IPS-15b (cell line): ENCODE measurements around the gene FNDC1.

Experiments
- H3K27me3 ChIP-seq: one replicate; pipeline ENCODE4 v1.6.1; 2013; ENCODE audit warnings: low read length; ENCODE audit not compliant: control insufficient read depth, insufficient read depth
- H3K36me3 ChIP-seq: one replicate; pipeline ENCODE4 v1.6.1; 2013; ENCODE audit warnings: low read length; ENCODE audit not compliant: control insufficient read depth, insufficient read depth
- H3K4me1 ChIP-seq: one replicate; pipeline ENCODE4 v1.6.1; 2013; ENCODE audit warnings: mild to moderate bottlenecking, low read length; ENCODE audit not compliant: control insufficient read depth, insufficient read depth
- H3K4me3 ChIP-seq: one replicate; pipeline ENCODE4 v1.5.1; 2013; ENCODE audit warnings: low read depth, low read length
- H3K9ac ChIP-seq: one replicate; pipeline ENCODE4 v1.6.1; 2013; ENCODE audit warnings: low read depth, mild to moderate bottlenecking, low read length
- H3K9me3 ChIP-seq: one replicate; pipeline ENCODE4 v1.6.1; 2013; ENCODE audit warnings: mild to moderate bottlenecking, low read length; ENCODE audit not compliant: control insufficient read depth, insufficient read depth

Gene FNDC1

GRCh38 chr6:159161839-159162238 lies 7.4 kb upstream of the FNDC1 start:
- Histone ChIP-seq H3K27me3 (peaks cover 22% of the 10 kb centered on the region), H3K4me3 (no peak overlapping the region), H3K36me3 (no peaks in the 10 kb centered on the region), H3K4me1 (no peaks in the 10 kb centered on the region), H3K9me3 (no peaks in the 10 kb centered on the region), H3K9ac (no peak overlapping the region)

- Histone ChIP-seq H3K4me1 (no peaks in the 10 kb centered on the region), H3K9ac (no peak overlapping the region), H3K27me3 (peaks cover 43% of the 10 kb centered on the region), H3K36me3 (no peaks in the 10 kb centered on the region), H3K9me3 (no peaks in the 10 kb centered on the region), H3K4me3 (no peak overlapping the region)
Observed at GRCh38 chr6:159163901-159164370, 5.3 kb upstream of the FNDC1 start.

GRCh38 chr6:159168536-159169192 lies 536 bp upstream of the FNDC1 start:
- Histone ChIP-seq H3K9me3 (no peaks in the 10 kb centered on the region), H3K9ac (no peak overlapping the region), H3K4me1 (peaks cover 5% of the 10 kb centered on the region), H3K27me3 (peaks cover 83% of the 10 kb centered on the region), H3K36me3 (no peaks in the 10 kb centered on the region), H3K4me3 (peak overlapping the region; percentile 68)

GRCh38 chr6:159169557-159170332 lies 545 bp downstream of the FNDC1 start:
- Histone ChIP-seq H3K4me1 (peaks cover 5% of the 10 kb centered on the region), H3K36me3 (no peaks in the 10 kb centered on the region), H3K4me3 (peak overlapping the region; percentile 65), H3K9me3 (no peaks in the 10 kb centered on the region), H3K9ac (no peak overlapping the region), H3K27me3 (peaks cover 81% of the 10 kb centered on the region)

GRCh38 chr6:159170333-159170672 lies 1.1 kb downstream of the FNDC1 start:
- H3K9ac ChIP-seq, result no peak overlapping the region
- no peaks in the 10 kb centered on the region for H3K9me3 ChIP-seq
- no peaks in the 10 kb centered on the region for H3K36me3 ChIP-seq
- peak overlapping the region; percentile 65 for H3K4me3 ChIP-seq
- H3K4me1 ChIP-seq, result peaks cover 5% of the 10 kb centered on the region
- peaks cover 83% of the 10 kb centered on the region for H3K27me3 ChIP-seq

GRCh38 chr6:159170999-159171712 lies 2.0 kb downstream of the FNDC1 start:
- H3K4me3 ChIP-seq, result peak overlapping the region; percentile 9
- no peaks in the 10 kb centered on the region for H3K36me3 ChIP-seq
- peaks cover 5% of the 10 kb centered on the region for H3K4me1 ChIP-seq
- H3K27me3 ChIP-seq, result peaks cover 77% of the 10 kb centered on the region
- no peak overlapping the region for H3K9ac ChIP-seq
- H3K9me3 ChIP-seq, result no peaks in the 10 kb centered on the region

- Histone ChIP-seq H3K27me3 (peaks cover 67% of the 10 kb centered on the region), H3K9ac (no peak overlapping the region), H3K4me1 (peaks cover 5% of the 10 kb centered on the region), H3K4me3 (no peak overlapping the region), H3K36me3 (no peaks in the 10 kb centered on the region), H3K9me3 (no peaks in the 10 kb centered on the region)
Observed at GRCh38 chr6:159172091-159172491, 2.9 kb downstream of the FNDC1 start.

- no peak overlapping the region for H3K4me3 ChIP-seq
- H3K9me3 ChIP-seq, result no peaks in the 10 kb centered on the region
- peaks cover 48% of the 10 kb centered on the region for H3K27me3 ChIP-seq
- no peak overlapping the region for H3K9ac ChIP-seq
- no peaks in the 10 kb centered on the region for H3K36me3 ChIP-seq
- H3K4me1 ChIP-seq, result peaks cover 5% of the 10 kb centered on the region
Observed at GRCh38 chr6:159174263-159174969, 5.2 kb downstream of the FNDC1 start.

- Histone ChIP-seq H3K27me3 (peaks cover 25% of the 10 kb centered on the region), H3K4me1 (no peaks in the 10 kb centered on the region), H3K9me3 (no peaks in the 10 kb centered on the region), H3K9ac (no peak overlapping the region), H3K4me3 (no peak overlapping the region), H3K36me3 (no peaks in the 10 kb centered on the region)
Observed at GRCh38 chr6:159176913-159177312, 7.7 kb downstream of the FNDC1 start.

GRCh38 chr6:159178847-159179246 lies 9.6 kb downstream of the FNDC1 start:
- Histone ChIP-seq H3K27me3 (peaks cover 7% of the 10 kb centered on the region), H3K9me3 (no peaks in the 10 kb centered on the region), H3K4me3 (no peak overlapping the region), H3K4me1 (no peaks in the 10 kb centered on the region), H3K9ac (no peak overlapping the region), H3K36me3 (no peaks in the 10 kb centered on the region)

GRCh38 chr6:159180001-159180400 lies 10.8 kb downstream of the FNDC1 start:
- no peak overlapping the region for H3K9ac ChIP-seq
- H3K4me1 ChIP-seq, result no peaks in the 10 kb centered on the region
- H3K9me3 ChIP-seq, result no peaks in the 10 kb centered on the region
- H3K36me3 ChIP-seq, result no peaks in the 10 kb centered on the region
- peaks cover under 1% of the 10 kb centered on the region for H3K27me3 ChIP-seq
- no peak overlapping the region for H3K4me3 ChIP-seq
